ENCODE data around the gene ADORA1. TPM values are rescaled to one million over a fixed set of nuclear protein-coding genes. Genes with fewer than 3 reads are reported as not detected.

Gene ADORA1
- total RNA-seq, 4 donors from 2014 or later = 0.64 to 1.7 (median 0.66) TPM; not detected in 1

GRCh38 chr1:203163891-203164635 lies 36.5 kb downstream of the ADORA1 start:
- intact Hi-C loops (cut with DNase I) = no loop called here
- Histone ChIP-seq H3K36me3 (no peaks in the 10 kb centered on the region), H3K4me1 (no peaks in the 10 kb centered on the region), H3K27ac (no peak overlapping the region), H3K9me3 (no peaks in the 10 kb centered on the region), H3K27me3 (peaks cover 0 to 29% (median 0%) of the 10 kb centered on the region in 4 donors), H3K4me3 (no peak overlapping the region)
- TF ChIP-seq POLR2A (IDR thresholded peaks at IDR 0.05) (no peak), CTCF (IDR thresholded peaks at IDR 0.05) (no peak)
- WGBS, 2 donors = 68 to 78% methylated on average over 5 to 7 of the region's 7 CpGs
- DNase-seq = no peak

- Histone ChIP-seq H3K36me3 (no peaks in the 10 kb centered on the region), H3K9me3 (no peaks in the 10 kb centered on the region), H3K27me3 (peaks cover 0 to 23% (median 0%) of the 10 kb centered on the region in 4 donors), H3K4me3 (no peak overlapping the region), H3K4me1 (no peaks in the 10 kb centered on the region), H3K27ac (no peak overlapping the region)
- WGBS, 2 donors = 90 to 95% methylated on average over 9 to 17 of the region's 28 CpGs
- DNase-seq = no peak
- intact Hi-C loops (cut with DNase I) = no loop called here
- TF ChIP-seq POLR2A (IDR thresholded peaks at IDR 0.05) (no peak), CTCF (IDR thresholded peaks at IDR 0.05) (no peak)
Observed at GRCh38 chr1:203165101-203165799, 37.7 kb downstream of the ADORA1 start.

- TF ChIP-seq POLR2A (IDR thresholded peaks at IDR 0.05) = no peak
- no peak for TF ChIP-seq CTCF (IDR thresholded peaks at IDR 0.05)
- Histone ChIP-seq H3K27me3 (peaks cover 0 to 23% (median 0%) of the 10 kb centered on the region in 4 donors), H3K4me1 (no peaks in the 10 kb centered on the region), H3K27ac (no peak overlapping the region), H3K36me3 (no peaks in the 10 kb centered on the region), H3K9me3 (no peaks in the 10 kb centered on the region), H3K4me3 (no peak overlapping the region)
- no peak for DNase-seq
- intact Hi-C loops (cut with DNase I) = no loop called here
- 92 to 100% methylated on average over 2 to 7 of the region's 8 CpGs for WGBS, 2 donors
Observed at GRCh38 chr1:203165800-203166161, 38.3 kb downstream of the ADORA1 start.

- H3K27ac ChIP-seq = no peak overlapping the region
- TF ChIP-seq CTCF (IDR thresholded peaks at IDR 0.05) (peak in 2 of 6 experiments; percentile 4 to 57), POLR2A (IDR thresholded peaks at IDR 0.05) (no peak)
- WGBS, 2 donors = 42 to 79% methylated on average over 2 to 11 of the region's 14 CpGs
- intact Hi-C loops (cut with DNase I) = no loop called here
- H3K36me3 ChIP-seq = no peaks in the 10 kb centered on the region
- no peak for DNase-seq
- H3K27me3 ChIP-seq = peaks cover 0 to 25% (median 0%) of the 10 kb centered on the region in 4 donors
- H3K9me3 ChIP-seq = no peaks in the 10 kb centered on the region
- H3K4me3 ChIP-seq = no peak overlapping the region
- H3K4me1 ChIP-seq = no peaks in the 10 kb centered on the region
Observed at GRCh38 chr1:203166192-203166940, 38.8 kb downstream of the ADORA1 start.

Measured in esophagus squamous epithelium (tissue), 5 donors.